Stimulated activated CD8-positive, alpha-beta memory T cell treated with anti-CD3 and anti-CD28 coated beads, Interleukin-4, amount 100 ng/mL, for 24 hours (primary cell): ENCODE results near the gene PRR5.
"Not testable (repeated sequence)": the region's sequence is repeated elsewhere in the genome, so short reads cannot be mapped to it uniquely, and the experiment has no call there.

Experiments
- DNase-seq: peaks from one replicate; pipeline ENCODE4 v3.0.0-alpha.2; 2020; ENCODE audit warnings: low read depth

Gene PRR5

GRCh38 chr22:44673406-44673805 is 28.6 kb upstream of the PRR5 start:
- no peak for DNase-seq

GRCh38 chr22:44676066-44676440 is 26.0 kb upstream of the PRR5 start:
- DNase-seq = not testable (repeated sequence)

GRCh38 chr22:44676441-44677352 is 25.3 kb upstream of the PRR5 start:
- DNase-seq = no peak

GRCh38 chr22:44677353-44677840 is 24.6 kb upstream of the PRR5 start:
- no peak for DNase-seq

GRCh38 chr22:44677871-44678555 is 24.0 kb upstream of the PRR5 start:
- no peak for DNase-seq

GRCh38 chr22:44678556-44679305 is 23.3 kb upstream of the PRR5 start:
- DNase-seq = no peak

GRCh38 chr22:44679306-44679647 is 22.7 kb upstream of the PRR5 start:
- DNase-seq = not testable (repeated sequence)

GRCh38 chr22:44680058-44680457 is 21.9 kb upstream of the PRR5 start:
- DNase-seq = no peak

- DNase-seq = no peak
Observed at GRCh38 chr22:44680481-44680894, 21.5 kb upstream of the PRR5 start.

GRCh38 chr22:44682556-44683168 is 19.3 kb upstream of the PRR5 start:
- DNase-seq = no peak

- DNase-seq = peak; percentile 23
Observed at GRCh38 chr22:44683237-44683636, 18.8 kb upstream of the PRR5 start.

- no peak for DNase-seq
Observed at GRCh38 chr22:44683881-44684280, 18.1 kb upstream of the PRR5 start.

- DNase-seq = peak; percentile 72
Observed at GRCh38 chr22:44684506-44685383, 17.3 kb upstream of the PRR5 start.

- DNase-seq = peak; percentile 74
Observed at GRCh38 chr22:44685384-44686056, 16.5 kb upstream of the PRR5 start.

GRCh38 chr22:44686873-44687600 is 15.0 kb upstream of the PRR5 start:
- DNase-seq = no peak

- DNase-seq = no peak
Observed at GRCh38 chr22:44689173-44689572, 12.8 kb upstream of the PRR5 start.

- DNase-seq = no peak
Observed at GRCh38 chr22:44689915-44690524, 12.0 kb upstream of the PRR5 start.

- DNase-seq = no peak
Observed at GRCh38 chr22:44691796-44692661, 10.0 kb upstream of the PRR5 start.

GRCh38 chr22:44692662-44693007 is 9.4 kb upstream of the PRR5 start:
- DNase-seq = no peak
